Activated CD8-positive, alpha-beta memory T cell treated with anti-CD3 and anti-CD28 coated beads, Interleukin-2, amount 50 U/mL, for 48 hours (primary cell): Measurements from ENCODE around the gene LMAN2.

Experiments used
- DNase-seq: peaks from one replicate; pipeline ENCODE4 v3.0.0-alpha.2; 2020

Gene LMAN2, protein sequence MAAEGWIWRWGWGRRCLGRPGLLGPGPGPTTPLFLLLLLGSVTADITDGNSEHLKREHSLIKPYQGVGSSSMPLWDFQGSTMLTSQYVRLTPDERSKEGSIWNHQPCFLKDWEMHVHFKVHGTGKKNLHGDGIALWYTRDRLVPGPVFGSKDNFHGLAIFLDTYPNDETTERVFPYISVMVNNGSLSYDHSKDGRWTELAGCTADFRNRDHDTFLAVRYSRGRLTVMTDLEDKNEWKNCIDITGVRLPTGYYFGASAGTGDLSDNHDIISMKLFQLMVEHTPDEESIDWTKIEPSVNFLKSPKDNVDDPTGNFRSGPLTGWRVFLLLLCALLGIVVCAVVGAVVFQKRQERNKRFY

DNA sequence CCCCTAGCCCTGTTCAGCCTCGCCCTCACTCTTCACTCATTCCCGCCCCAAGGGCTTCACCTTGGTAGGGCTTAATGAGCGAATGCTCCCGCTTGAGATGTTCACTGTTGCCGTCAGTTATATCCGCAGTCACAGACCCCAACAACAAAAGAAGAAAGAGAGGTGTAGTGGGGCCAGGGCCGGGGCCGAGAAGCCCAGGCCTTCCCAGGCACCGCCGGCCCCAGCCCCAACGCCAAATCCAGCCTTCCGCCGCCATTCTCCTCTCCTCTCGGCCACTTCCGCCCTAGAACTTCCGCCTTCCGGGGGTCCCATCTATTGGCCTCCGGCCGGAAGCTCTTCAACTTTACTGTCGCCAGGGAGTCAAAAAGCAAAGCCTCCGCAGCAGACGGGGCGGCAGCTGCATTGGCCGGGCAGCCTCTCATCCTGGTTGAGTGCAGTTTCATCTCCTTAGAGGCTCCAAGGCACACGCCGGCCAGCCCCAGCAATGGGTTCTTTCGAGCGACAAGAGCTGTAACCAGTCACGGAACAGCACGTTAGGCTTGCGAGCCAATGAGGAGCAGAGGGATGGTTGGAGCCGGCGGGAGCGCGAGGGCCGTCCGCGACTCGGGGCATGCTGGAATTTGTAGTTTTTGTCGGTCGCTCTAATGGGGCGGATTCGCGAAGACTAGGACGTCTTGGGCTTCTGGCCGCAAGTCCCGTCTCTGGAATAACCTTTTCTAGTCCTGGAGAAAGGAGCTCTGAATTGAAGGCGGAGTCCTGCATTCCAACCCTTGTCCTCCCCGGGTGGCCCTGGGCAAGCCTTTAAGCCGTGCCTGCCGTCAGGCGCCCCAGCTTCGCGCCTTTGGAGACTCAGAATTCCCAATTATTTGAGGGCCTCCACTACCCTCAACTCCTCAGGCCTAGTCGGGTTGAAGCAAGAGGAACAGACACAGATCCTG lies at the start of gene LMAN2:
TSS of gene LMAN2 (minus strand) at position 277 of the 938 bp plus-strand sequence. CDS start at position 256, 21 bp downstream.
- peak; percentile 92 for DNase-seq

DNA sequence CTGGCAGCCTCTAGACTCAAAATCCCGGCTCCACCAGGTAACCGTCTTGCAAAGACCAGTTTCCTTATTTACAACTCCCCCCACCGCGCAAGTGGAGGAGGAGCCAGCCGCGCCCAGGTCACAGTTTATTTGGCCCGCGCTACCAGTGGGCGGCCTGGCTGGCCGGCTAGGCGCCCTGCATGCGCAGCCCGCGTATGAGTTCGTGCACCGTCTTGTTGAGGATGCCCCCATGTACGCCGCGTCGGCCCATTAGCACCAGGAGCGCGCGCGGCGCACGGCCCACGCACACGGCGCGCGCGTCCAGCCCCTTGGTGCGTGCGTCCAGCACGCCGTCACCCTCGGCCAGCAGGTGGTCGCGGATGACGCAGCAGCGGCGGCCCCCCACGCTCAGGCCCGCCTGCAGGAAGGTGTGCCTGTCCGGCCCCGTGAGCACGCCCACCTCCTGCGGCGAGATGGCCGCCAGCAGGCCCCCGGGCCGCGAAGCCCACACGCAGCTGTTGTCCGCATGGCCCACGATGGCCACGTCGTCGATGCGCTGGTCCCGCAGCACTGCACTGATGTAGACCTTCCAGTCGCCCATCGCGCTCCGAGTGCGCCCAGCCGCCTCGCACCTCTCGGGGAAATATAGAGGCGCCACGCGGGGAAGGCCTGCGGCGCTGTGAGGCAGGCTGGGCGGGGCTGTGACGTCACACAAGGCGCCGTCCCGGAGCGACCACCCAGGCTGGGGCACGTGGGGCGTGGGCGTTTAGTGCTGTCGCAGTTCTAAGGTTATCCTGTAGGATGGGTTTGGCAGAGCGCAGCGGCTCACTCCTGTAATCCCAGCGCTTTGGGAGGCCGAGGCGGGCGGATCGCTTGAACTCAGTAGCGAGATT lies 48.8 kb upstream of the LMAN2 start, which contains the start of gene PFN3:
TSS of gene PFN3 (minus strand) at position 665 of the 872 bp plus-strand sequence. CDS start at position 580, 85 bp downstream.
- no peak for DNase-seq

DNA sequence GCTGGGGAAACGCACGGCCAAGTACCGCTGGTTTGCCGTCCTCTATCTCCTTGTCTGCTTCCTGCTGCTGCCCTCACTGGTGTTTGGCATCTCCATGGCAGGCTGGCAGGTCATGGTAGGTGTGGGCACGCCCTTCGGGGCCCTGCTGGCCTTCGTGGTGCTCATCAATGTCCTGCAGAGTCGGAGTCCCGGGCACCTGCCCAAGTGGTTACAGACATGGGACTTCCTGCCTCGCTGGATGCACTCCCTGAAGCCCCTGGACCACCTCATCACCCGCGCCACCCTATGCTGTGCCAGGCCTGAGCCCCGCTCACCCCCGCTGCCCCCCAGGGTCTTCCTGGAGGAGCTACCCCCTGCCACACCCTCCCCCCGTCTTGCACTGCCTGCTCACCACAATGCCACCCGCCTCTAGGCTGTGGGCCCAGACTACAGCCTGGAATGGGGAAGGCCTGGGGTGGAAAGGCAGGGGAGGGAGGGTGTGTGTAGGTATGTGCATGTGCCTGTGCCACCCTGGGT lies 46.5 kb upstream of the LMAN2 start:
- DNase-seq: no peak

DNA sequence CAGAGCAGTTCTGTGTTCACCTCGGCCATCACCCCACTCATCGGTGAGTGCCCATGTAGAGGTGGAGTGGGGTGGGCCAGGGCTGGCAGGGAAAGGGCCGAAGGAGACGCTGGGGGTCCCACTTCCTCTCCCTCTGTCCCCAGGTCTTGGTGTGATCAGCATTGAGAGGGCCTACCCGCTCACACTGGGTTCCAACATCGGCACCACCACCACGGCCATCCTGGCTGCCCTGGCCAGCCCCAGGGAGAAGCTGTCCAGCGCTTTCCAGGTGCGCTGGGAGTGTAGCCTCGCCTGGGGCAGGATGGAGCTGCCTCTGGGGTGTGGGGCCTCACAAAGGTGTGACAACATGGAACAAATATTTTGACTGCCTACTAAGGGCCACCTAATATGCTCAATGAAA lies 45.3 kb upstream of the LMAN2 start:
- no peak for DNase-seq

DNA sequence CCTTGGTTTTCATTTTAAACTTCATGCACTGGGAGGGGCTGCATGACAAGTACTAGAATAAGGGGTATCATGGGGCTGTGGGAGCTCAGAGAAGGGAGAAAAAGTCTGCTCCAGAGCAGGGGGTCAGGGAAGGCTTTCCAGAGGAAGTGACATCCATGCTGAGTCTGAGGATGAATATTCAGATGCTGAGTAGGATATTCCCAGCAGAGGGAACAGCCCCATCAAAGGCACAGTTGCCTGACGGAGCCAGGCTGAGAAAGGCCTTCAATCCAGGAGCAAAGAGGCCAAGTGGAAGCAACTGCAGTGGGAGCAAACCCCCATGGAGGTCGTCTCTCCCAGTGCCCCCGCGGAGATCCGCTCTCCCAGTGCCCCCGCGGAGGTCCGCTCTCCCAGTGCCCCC lies 44.6 kb upstream of the LMAN2 start:
- DNase-seq: no peak

DNA sequence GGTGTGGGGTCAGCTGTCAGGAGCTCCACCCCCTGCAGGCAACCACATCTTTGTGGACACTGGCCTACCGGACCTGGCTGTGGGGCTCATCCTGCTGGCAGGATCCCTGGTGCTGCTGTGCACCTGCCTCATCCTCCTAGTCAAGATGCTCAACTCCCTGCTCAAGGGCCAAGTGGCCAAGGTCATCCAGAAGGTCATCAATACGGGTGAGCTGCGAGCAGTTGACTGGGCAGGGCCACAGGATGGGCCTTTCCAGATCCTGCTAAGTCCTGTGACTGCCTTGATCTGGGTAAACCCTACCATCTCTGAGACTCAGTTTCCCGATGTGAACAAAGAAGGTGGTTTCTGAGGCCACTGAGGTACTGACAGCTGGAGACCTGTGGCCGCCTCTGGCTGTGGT lies 42.5 kb upstream of the LMAN2 start:
- DNase-seq: no peak

DNA sequence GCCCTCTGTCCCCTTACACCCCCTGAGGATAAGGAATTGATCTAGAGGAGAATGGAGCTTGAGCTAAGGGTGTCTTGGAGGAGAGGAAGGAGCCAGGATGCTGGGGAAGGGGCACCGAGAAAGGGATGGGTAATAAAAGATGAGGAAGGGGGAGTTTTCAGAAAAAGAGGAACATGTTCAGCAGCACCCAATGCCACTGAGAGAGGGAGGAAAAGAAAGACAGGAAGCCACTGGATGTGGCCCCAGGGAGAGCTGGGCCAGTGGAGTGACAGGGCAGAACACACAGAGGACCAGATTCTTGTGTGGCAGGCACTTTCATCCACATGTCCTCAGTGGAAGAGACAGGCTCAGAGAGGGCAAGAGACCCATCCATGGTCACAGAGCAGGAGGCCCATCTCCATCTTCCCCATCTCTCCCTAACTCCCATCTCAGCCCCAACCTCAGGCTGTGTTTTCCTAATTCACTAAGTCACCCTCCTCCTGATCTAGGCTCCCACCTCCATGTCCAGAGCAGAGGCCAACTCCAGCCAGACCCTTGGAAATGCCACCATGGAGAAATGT lies 41.8 kb upstream of the LMAN2 start:
- no peak for DNase-seq

DNA sequence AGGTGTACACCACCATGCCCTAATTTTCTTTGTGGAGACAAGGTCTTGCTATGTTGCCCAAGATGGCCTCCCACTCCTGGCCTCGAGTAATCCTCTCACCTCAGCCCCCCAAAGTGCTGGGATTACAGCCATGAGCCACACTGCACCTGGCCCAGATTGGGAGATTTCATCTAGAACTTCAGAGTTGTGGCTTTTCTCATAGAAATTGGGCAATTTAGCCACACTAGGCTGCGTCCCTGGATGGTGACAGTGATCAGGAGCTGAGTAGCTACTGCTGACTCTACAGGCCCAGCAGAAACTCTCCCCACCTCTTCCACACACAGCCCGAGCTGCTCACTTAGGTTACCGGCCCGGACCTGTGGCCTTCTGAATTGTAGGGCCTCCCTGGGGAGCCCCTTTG lies 41.3 kb upstream of the LMAN2 start:
- no peak for DNase-seq

DNA sequence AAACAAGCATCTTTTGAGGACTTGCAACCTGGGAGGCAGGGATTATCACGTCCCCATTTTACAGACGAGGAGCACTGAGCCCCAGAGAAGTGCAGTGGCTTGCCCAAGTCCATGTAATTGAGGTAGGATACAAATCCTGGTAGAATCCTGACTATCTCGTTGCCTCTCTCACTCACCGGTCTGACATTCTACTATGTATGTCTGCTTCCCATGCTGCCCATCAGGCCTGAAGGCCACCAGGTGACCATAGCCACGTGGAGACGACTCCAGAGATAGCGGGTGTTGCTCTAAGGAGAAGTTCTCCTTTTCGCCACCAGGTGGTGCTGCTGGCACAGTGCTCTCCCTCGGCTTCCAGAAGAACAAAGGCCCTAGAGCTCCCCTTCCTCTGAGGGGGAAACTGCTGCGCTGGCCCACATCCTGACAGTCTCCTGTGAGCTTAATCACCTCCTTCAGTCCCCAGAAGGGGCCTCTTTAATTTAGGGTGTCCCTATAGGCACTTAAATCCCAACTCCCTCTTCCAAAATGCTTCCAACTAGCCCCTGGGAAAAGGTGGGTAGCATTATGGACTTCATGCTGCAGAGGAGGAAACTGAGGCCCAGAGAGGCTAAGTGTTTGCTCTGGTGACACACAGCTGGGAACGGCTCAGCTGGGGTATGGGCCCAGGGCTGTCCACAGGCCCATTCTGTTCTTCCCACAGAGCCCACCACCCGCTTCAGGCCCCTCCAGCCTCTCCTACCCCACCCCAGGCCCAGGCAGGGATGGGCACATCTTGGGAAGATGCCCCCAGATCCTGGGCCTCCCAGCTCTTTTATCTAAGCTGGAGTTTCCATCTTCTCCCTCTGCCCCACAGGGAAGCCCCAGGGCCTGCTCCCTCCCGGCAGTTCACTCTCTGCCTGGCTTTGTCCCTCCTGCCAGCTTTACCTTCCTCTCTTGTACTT lies 39.2 kb upstream of the LMAN2 start:
- peak; percentile 94 for DNase-seq

DNA sequence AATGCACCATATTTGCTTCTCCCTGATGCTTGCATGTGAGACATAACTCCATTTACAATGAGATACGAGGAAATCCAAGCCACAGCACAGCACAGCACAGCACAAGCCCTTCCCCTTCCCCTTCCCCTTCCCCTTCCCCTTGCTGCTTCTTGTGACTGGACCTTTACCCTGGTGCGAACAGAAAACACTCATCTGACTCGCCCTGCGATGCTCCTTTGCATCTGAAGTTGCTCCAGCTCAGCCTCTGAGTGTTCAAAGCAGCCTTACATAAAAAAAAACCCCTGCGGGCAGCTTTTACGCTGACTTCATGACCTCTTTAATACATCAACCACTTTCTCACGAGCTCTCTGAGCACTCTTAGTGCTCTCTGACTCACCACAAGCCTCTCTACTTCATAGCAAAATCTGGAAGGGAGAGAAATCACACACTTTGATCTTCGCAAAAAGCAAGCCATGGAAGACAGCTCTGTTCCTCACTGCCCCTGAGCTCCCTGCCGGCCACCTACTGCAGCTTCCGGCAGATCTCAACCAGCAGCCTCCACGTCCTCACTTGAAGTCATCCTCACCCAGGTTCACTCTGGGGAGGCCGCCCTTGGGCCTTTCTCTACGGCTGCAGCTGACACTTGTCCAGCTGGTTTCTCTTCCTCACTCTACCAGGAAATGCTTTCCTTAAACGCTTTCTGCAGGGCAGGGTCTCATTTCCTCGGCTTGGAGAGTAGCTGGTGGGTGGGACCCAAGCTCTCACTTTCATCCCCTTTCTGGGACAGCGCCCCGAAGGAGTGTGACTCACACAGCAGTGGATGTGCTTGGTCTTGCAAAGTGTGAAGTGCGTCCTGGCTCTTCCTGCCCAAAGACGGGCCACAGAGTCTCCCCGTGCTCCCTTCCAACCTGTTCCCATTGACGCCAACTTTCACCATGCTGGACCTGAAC lies 38.0 kb upstream of the LMAN2 start:
- DNase-seq: no peak

DNA sequence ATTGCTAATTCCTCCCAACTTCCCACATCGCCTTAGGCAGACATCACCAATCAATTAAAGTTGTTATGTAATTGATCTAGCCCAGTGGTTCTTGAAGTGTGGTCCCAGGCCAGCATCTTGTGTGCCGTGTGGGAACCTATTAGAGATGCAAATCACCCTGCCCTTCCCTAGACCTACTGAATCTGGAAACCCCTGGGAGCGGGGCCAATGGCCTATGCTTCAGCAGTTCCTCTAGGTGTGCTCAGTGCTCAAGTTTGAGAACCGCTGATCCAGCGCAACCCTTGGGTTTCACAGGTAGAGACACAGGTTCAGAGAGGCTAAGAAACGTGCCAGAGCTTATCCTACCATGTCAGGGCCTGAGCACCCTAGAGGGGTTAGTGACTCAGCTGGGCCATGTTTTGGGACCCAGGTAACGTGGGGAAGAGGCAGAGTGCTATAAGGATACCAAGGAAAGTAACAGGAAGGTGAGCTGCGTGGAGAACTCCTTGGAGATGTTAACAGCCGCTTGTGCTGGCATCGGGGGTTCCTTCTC lies 37.1 kb upstream of the LMAN2 start:
- DNase-seq: no peak

DNA sequence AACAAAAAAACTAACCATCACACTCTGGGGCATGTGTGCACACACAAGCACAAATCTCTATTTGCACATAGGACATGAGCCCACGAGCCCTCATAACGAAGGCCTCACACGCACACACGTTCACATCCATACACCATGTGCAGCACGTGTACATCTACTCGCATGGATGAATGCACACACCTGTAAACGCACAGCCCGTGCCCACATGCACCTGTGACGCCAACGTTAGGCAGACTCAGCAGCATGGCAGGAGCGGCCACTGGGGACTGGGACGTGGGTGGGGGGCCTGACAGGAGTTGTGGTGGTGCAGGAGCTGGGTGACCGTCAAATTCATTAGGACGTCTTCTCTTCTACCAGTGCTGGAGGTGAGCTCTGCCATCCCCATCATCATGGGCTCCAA lies 35.9 kb upstream of the LMAN2 start:
- DNase-seq: no peak

DNA sequence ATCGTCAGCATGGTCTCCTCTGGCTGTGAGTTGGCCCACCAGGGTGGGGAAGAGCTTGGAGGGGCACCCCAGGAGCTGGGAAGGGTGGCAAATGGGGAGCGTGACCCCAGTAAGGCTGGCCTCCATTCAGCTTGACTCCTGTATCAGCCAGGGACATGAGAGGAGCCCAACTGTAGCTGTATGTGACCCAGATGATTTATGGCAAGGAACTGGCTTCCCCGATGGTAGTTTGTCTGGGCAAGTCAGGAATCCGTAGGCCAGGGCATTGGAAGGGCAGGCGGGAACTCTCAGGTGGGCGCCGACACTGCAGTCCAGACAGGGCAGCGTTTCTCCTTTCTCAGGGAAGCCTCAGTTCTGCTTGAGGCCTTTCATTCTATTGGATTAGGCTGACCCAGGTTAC lies 35.1 kb upstream of the LMAN2 start:
- DNase-seq: no peak

DNA sequence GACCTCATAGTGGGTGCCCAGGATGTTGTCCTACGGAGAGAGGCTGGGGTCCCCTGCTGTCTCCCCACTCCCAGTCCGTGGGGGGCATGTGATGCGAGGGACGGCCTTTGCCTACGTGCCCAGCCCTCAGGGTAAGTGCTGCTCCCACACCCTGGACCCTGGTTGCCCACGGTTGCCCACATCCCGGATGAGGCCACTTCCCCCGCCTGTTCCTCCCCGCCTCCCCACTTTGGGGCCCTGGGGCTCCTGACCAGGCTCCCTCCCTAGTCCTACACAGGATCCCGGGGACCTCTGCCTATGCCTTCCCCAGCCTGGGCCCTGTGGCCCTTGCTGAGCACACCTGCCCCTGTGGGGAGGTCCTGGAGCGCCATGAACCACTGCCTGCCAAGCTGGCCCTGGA lies 34.3 kb upstream of the LMAN2 start:
- DNase-seq: no peak

DNA sequence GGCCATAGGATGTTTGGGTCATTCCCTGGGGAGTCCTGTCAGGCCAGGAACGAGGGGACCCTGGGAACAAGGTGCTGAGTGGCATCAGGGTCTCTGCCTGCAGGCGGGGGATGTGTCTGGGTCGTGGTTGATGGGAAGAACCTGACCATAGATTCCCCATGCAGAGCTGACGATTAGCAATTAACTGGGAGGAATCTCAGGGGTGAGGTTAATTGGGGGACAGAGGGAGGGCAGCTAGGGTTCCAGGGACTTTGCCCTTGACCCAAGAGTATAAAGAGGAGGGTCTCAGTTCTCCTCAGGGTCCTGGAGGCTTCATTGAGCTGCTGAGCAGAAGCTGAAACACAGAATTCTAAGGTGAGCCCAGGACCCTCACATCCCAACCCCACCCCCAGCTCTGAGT lies 32.7 kb upstream of the LMAN2 start, which contains the start of gene SLC34A1:
TSS of gene SLC34A1 (plus strand) at position 301 of the 400 bp plus-strand sequence. CDS start 1,308 bp downstream, outside the sequence.
- DNase-seq: no peak

DNA sequence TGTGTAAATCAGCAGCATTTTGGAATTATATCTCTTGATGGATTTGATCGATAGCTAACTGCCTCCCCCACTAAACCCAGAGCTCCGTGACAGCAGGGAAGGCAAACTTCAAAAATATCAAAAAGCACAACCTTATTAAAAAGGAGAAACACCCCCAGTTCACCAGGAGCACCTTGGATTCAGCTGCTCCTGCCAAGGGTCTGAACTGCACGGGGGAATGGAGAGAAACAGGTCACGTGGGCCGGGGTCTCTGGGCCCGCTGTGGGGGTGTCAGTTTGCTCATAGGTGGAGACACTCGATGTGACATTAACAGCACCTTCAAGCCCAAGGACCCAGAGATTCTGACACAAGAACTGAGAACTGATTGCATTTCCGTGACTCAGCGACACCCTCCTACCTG lies 31.7 kb upstream of the LMAN2 start:
- no peak for DNase-seq

DNA sequence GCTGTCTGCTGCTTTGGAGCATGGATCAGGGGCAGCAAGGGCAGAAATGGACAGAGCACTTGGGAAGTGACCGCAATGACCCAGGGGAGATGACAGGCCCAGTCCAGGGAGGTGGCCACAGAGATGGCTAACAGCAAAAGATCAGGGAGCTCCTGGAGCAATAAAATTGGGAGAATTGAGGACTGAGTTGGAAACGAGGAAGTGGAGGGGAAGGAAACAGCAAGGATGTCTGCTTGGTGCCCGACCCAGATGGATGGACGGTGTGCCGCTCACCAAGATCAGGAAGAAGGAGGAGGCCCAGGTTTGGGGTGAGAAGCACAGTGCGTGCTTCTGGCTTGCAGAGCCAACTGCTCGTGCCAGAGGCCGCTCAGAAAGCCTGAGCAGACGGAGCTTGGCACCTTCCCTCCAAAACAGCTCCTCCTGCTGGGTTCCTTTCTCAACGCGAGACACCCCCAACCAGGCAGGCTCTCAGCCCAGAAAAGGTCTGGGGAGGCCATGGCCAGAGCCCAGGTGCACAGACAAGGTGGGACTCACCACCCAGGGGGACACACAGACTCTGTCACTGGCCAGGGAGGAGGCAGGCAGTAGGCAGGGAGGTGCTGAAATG lies 31.1 kb upstream of the LMAN2 start:
- no peak for DNase-seq

DNA sequence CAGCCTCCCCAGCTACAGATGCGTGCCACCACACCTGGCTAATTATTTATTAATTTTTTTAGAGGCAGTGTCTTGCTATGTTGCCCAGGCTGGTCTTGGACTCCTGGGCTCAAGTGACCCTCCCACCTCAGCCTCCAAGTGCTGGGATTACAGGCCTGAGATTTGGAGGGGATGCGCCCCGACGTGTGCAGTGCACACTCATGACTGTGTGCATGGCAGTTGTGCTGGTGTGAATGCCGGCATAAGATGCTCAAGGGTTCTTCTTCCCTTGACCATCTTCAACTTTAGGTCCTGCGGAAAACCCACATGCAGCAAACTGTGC lies 29.3 kb upstream of the LMAN2 start:
- DNase-seq: no peak
